Type B pancreatic cell (in vitro differentiated cells): ENCODE results near the gene TOR4A. TPM values are rescaled to one million over a fixed set of nuclear protein-coding genes. Genes with fewer than 3 reads are reported as not detected.

Experiments used
- DNase-seq: peaks from one replicate; pipeline ENCODE4 v3.0.0; 2021; ENCODE audit warnings: mixed read lengths; ENCODE audit not compliant: unreplicated experiment; ENCODE audit errors: extremely low spot score
- H3K27ac Mint-ChIP-seq: 2 replicates; pipeline ENCODE4 v1.8.0; 2021; ENCODE audit warnings: mild to moderate bottlenecking, mixed read lengths
- H3K27me3 Mint-ChIP-seq: 2 replicates; pipeline ENCODE4 v1.8.0; 2021; ENCODE audit warnings: mixed read lengths
- H3K36me3 Mint-ChIP-seq: 2 replicates; pipeline ENCODE4 v1.8.0; 2021; ENCODE audit warnings: mixed read lengths
- H3K4me1 Mint-ChIP-seq: one replicate; pipeline ENCODE4 v1.8.0; 2021; ENCODE audit warnings: mixed read lengths; ENCODE audit not compliant: unreplicated experiment
- H3K4me3 Mint-ChIP-seq: 2 replicates; pipeline ENCODE4 v1.8.0; 2021; ENCODE audit warnings: mild to moderate bottlenecking, mixed read lengths
- H3K9me3 Mint-ChIP-seq: 2 replicates; pipeline ENCODE4 v1.8.0; 2021; ENCODE audit warnings: mixed read lengths
- total RNA-seq: library from RNA; stranded (reverse); gene quantifications from 2 replicates; pipeline ENCODE4 v1.2.1, GENCODE V29; 2021; ENCODE audit warnings: low replicate concordance
- TF ChIP-seq, protein P1 (sequence below): fragments of 200-600 bp; sonication (generic); conservative IDR thresholded peaks from 2 replicates; pipeline ENCODE4 v1.5.0; 2021; ENCODE audit warnings: antibody characterized with exemption, mild to moderate bottlenecking

TOR4A gene
- total RNA-seq, 1 donor from 2014 or later: 4.5 TPM

DNA sequence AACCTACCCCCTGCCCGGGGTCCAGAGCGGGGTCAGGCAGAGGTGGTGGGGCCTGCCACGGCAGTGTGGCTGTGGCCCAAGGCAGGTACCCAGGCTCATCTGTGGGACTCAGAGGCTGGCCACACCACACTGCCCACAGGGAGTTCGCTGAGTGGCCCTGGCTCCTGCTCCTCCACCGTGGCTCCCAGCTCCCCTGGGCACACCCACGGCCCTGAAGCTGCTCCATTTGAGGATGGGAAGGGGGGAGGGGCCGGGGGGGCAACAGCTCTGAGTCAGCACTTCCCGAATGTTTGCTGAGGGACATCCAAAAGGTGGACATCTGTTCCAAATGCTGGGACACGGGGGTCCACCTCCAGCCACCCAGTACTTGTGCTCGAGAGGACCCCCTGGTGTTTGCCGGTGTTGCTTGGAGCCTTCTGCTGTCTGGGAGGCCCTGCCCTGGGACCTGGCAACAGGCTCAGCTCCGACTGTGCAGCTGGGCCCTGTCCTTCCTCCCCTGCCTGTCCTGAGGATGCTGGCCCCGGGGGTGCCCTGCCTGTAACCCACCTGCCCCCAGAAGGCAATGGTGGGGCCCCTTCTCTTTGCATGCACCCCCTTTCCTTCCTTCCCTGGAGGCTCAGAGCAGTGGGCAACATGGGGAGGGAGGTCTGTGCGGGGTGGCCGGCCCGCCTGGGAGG, 27.0 kb downstream of the TOR4A start:
- DNase-seq: no peak
- H3K4me1 Mint-ChIP-seq: no peaks in the 10 kb centered on the region
- H3K27ac Mint-ChIP-seq: no peak overlapping the region
- TF ChIP-seq, protein P1, sequence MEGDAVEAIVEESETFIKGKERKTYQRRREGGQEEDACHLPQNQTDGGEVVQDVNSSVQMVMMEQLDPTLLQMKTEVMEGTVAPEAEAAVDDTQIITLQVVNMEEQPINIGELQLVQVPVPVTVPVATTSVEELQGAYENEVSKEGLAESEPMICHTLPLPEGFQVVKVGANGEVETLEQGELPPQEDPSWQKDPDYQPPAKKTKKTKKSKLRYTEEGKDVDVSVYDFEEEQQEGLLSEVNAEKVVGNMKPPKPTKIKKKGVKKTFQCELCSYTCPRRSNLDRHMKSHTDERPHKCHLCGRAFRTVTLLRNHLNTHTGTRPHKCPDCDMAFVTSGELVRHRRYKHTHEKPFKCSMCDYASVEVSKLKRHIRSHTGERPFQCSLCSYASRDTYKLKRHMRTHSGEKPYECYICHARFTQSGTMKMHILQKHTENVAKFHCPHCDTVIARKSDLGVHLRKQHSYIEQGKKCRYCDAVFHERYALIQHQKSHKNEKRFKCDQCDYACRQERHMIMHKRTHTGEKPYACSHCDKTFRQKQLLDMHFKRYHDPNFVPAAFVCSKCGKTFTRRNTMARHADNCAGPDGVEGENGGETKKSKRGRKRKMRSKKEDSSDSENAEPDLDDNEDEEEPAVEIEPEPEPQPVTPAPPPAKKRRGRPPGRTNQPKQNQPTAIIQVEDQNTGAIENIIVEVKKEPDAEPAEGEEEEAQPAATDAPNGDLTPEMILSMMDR: peak; percentile 25
- H3K27me3 Mint-ChIP-seq: peaks cover 8% of the 10 kb centered on the region
- H3K9me3 Mint-ChIP-seq: no peaks in the 10 kb centered on the region
- H3K36me3 Mint-ChIP-seq: no peaks in the 10 kb centered on the region
- peak overlapping the region; percentile 20 for H3K4me3 Mint-ChIP-seq

DNA sequence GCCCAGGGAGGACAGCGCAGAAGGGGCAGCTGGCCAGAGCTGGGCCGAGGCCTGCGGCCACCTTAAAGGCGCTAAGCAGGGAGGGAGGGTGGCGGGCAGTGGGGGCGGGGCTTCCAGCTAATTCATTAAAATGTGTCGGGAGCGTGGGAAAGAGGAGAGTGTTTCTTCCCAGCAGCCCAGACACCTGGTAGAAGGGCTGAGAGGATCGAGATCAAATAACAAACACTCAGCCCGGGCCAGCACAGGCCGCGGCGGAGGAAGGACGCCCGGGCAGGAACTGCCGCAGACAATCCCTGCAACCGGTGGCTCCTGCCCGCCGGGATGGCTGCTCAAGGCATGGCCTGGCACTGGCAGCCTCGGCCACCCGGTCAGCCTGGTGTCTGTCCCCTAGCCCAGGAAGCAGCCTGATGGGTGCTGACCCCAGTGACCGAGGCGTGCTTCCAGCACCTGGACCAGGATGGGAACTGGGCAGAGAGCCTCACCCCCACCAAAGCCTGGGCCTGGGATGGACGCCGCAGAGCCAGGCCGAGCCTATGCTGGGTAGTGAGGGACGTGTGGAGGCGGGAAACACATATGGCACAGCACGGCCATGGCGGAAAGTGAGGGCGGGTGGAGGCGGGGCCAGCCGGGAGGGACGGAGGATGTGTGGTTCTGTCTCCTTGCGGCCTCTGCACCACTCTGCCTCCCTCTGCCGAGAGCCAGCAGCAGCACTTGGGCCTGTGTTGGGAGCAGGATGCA, 27.7 kb downstream of the TOR4A start:
- no peaks in the 10 kb centered on the region for H3K36me3 Mint-ChIP-seq
- no peak overlapping the region for H3K27ac Mint-ChIP-seq
- H3K27me3 Mint-ChIP-seq: peaks cover 3% of the 10 kb centered on the region
- no peaks in the 10 kb centered on the region for H3K9me3 Mint-ChIP-seq
- H3K4me1 Mint-ChIP-seq: no peaks in the 10 kb centered on the region
- peak overlapping the region; percentile 20 for H3K4me3 Mint-ChIP-seq
- TF ChIP-seq, protein P1: no peak
- DNase-seq: peak; percentile 68

DNA sequence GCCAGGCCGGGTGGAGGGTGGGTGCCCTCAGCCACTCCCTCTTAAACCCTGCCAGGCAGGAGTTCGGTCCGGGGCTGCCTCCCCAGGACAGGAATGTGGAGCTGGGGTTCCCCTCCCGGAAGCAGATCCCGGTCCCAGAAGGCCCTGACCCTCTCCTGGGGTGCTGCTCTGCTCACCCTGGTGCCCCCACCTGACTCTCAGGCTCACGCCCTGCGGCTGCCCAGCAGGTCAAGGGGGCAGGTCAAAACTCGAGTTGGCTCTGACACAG, 28.2 kb downstream of the TOR4A start:
- Mint-ChIP-seq H3K9me3 (no peaks in the 10 kb centered on the region), H3K4me3 (no peak overlapping the region), H3K27ac (no peak overlapping the region), H3K36me3 (no peaks in the 10 kb centered on the region), H3K27me3 (peaks cover 2% of the 10 kb centered on the region), H3K4me1 (no peaks in the 10 kb centered on the region)
- TF ChIP-seq, protein P1: no peak
- DNase-seq: no peak

DNA sequence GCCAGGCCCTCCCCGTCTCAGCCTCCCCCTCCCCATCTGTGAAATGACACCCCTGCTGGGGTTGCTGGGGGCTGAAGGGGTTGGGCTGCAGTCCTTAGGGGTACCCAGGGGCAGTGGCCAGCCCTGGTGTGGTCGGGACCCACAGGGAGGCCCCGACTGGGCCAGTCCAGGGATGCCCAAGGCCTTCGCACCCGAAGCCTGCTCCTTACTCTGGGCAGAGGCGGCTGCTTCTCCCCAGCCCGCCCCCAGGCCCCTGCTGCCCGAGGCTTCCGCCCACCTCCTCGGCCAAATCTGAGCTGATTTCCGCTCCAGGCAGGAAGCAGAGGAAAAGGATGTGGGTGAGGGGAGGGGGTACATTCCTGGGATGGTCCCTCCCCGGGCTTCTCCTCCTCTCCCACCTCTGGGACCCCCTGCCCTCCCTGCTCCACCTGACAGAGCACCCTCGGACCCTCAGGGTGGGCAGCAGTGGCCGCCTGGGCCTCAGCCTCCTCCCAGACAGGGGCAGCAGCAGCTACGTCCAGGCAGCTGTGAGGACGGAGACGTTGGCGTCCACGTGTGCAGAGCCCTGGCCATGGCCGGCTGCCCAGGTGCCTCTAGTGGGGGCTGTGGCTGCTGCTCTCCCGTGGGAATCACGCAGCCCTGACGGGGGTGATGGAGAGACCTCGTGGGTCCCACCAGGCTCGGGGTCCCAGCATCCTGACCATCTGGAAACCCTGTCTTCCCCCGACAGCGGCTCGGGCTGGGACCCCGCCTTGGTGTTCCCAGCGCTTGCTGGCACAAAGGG, 28.7 kb downstream of the TOR4A start:
- Mint-ChIP-seq H3K4me3 (no peak overlapping the region), H3K9me3 (no peaks in the 10 kb centered on the region), H3K4me1 (no peaks in the 10 kb centered on the region), H3K27me3 (no peaks in the 10 kb centered on the region), H3K36me3 (no peaks in the 10 kb centered on the region), H3K27ac (no peak overlapping the region)
- peak; percentile 71 for DNase-seq
- TF ChIP-seq, protein P1: no peak

DNA sequence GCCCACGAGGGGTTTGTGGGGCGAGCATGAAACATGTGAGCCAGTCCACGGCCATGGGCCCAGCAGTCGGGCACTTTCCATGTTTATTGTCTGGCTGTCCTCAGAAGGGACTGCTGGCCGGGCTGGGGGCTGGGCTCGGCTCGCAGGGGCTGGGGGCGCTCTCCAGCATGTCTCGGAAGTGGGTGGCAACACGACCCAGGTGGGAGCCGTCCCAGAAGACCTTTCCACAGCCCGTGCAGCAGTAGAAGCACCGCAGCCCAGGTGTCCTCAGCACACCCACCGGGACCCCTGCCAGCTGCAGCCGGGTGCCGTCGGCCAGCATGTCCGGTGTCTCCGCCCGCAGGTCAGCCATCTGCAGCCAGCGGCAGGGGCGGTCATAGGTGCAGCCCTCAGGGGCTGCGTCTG, 29.3 kb downstream of the TOR4A start:
- H3K4me1 Mint-ChIP-seq: no peaks in the 10 kb centered on the region
- H3K9me3 Mint-ChIP-seq: no peaks in the 10 kb centered on the region
- H3K4me3 Mint-ChIP-seq: no peak overlapping the region
- DNase-seq: no peak
- H3K27me3 Mint-ChIP-seq: no peaks in the 10 kb centered on the region
- H3K27ac Mint-ChIP-seq: no peak overlapping the region
- TF ChIP-seq, protein P1: no peak
- no peaks in the 10 kb centered on the region for H3K36me3 Mint-ChIP-seq
